IMR-90 (cell line): ENCODE data around the gene KCTD19. TPM values are rescaled to one million over a fixed set of nuclear protein-coding genes. Genes with fewer than 3 reads are reported as not detected.

Experiments
- MXI1 ChIP-seq: IDR thresholded peaks from 2 replicates; pipeline ENCODE4 v1.6.1; 2012; ENCODE audit warnings: low read depth, mild to moderate bottlenecking, low read length, moderate library complexity, borderline replicate concordance
- RAD21 ChIP-seq: IDR thresholded peaks from 2 replicates; pipeline ENCODE4 v1.6.1; 2012; ENCODE audit warnings: low read length, improper control_type of control experiment
- polyA plus RNA-seq, 3 experiments: library from polyadenylated mRNA; depleted of rRNA; stranded (reverse); fragments of >200 nt; gene quantifications; 2 replicates each; pipeline ENCODE4 v1.2.3, GENCODE V29; 2012; ENCODE audit warnings: low replicate concordance in 1 of 3
- total RNA-seq: library from RNA; depleted of rRNA; stranded (reverse); fragments of >200 nt; gene quantifications from 2 replicates; pipeline ENCODE4 v1.2.3, GENCODE V29; 2012

KCTD19 gene
- total and polyA plus RNA-seq, 2 of the 4 experiments (the other 2 are of a cell fraction), result under 0.01 to 0.07 TPM

- no peak for TF ChIP-seq MXI1
- TF ChIP-seq RAD21, result no peak
These were observed 44.8 kb downstream of the KCTD19 start (continued) for GRCh38 chr16:67281536-67282446.
